Islet of Langerhans (tissue), 1 donor: ENCODE measurements around the gene AK5.

Experiments used
- FAIRE-seq: peaks from one replicate; lab custom pipeline; 2011; peaks lifted over from hg19 to GRCh38; lab: Jason Lieb, UNC

Gene AK5

GRCh38 chr1:77605246-77606026 is 323.6 kb downstream of the AK5 start:
- FAIRE-seq = no peak

- FAIRE-seq = no peak
Observed at GRCh38 chr1:77608893-77609292, 327.1 kb downstream of the AK5 start.
